COR-L47 (cell line): Measurements from ENCODE around the gene MARCHF7.
"Not testable (repeated sequence)": the region's sequence is repeated elsewhere in the genome, so short reads cannot be mapped to it uniquely, and the experiment has no call there.

Experiments
- DNase-seq: peaks from one replicate; lab custom pipeline; 2025; lab: John Stamatoyannopoulos, UW

The MARCHF7 gene, protein sequence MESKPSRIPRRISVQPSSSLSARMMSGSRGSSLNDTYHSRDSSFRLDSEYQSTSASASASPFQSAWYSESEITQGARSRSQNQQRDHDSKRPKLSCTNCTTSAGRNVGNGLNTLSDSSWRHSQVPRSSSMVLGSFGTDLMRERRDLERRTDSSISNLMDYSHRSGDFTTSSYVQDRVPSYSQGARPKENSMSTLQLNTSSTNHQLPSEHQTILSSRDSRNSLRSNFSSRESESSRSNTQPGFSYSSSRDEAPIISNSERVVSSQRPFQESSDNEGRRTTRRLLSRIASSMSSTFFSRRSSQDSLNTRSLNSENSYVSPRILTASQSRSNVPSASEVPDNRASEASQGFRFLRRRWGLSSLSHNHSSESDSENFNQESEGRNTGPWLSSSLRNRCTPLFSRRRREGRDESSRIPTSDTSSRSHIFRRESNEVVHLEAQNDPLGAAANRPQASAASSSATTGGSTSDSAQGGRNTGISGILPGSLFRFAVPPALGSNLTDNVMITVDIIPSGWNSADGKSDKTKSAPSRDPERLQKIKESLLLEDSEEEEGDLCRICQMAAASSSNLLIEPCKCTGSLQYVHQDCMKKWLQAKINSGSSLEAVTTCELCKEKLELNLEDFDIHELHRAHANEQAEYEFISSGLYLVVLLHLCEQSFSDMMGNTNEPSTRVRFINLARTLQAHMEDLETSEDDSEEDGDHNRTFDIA

DNA sequence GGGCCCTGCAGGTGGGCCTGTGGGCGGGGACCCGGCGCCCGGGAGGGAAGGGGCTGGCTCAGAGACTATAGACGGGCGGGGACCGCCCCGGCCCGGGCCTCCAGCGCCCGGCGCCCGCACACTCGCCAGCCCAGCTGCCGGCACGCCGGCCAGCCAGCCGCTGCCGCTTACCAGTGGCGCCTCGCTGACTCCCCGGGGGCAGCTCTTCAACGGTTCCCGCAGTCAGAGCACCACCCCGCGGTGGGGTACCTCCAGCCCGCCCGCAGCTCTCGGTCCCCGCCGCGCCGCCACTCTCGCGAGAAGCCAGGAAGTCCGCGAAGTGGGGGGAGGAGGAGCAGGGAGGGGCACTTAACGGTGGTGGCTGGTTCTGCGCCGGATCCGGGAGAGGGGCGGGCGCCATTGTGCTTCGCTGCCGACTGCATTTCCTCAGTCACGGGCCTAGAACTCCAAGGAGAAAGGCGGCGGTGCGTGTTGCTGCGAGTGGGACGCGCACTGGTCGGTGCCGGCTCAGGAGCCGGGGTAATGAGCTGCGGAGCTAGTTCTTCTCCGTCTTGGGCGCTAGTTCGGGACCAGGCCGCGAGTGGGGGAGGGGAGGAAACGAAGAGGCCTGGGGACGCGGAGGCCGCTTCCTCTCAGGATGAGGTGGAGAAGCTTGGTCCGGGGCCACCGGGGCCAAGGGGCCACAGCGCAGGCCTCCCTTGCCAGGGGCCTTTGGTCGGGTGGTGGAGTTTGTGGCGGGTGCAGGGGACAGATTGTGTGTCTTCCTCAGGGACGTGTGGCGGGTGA, at the start of gene MARCHF7:
Gene MARCHF7 (plus strand): TSS at position 364 of the 786 bp plus-strand sequence. CDS start 16,517 bp downstream, outside the sequence.
- peak; percentile 98 for DNase-seq

DNA sequence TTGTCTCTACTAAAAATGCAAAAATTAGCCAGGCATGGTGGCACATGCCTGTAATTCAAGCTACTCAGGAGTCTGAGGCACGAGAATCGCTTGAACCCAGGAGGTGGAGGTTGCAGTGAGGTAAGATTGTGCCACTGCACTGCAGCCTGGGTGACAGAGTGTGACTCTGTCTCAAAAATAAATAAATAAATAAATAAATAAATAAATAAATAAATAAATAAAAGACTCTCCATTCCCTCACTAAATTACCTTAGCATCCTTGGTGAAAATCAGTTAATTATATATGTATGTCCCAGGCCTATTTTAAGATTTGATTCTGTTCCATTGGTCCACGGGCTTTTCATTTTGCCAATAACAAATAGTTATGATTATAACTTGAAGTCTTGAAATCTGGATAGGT, 44.9 kb upstream of the MARCHF7 start:
- not testable (repeated sequence) for DNase-seq

DNA sequence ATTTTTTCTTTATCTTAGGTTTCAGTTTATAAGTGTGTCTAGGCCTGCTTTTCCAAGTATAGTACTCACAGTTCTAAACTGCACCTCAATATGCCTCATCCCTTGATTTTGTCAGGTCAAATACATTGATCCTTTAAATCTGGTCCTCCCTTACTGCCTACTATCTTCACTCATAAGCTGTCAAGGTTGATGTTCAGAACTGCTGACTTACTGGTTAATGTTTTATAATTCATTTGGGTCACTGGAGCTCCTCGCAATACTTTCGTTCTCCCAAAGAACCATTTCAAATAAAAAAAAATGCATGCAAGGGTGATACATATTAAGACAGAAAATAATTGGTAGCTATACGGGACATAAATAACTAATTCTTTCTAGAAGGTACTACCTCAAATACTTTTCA, 41.3 kb upstream of the MARCHF7 start:
- DNase-seq = no peak

DNA sequence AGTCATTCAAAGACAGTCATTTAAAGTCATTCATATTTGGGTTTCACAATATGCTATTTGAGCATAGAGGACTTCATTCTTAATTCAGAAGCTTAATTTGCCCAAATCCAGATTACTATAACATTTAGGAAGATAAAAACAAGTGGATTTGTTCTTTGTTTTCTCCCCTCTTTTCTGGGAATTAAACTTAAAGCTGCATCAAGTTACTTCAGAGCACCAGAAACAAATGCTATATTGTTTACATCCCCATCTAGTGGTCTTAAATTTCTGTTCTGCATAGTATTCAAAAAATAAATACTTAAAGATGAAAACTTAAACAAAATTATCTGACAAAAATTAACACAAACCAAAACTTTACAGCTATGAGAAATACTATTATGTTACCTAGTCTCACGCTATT, 34.7 kb upstream of the MARCHF7 start:
- DNase-seq = no peak

DNA sequence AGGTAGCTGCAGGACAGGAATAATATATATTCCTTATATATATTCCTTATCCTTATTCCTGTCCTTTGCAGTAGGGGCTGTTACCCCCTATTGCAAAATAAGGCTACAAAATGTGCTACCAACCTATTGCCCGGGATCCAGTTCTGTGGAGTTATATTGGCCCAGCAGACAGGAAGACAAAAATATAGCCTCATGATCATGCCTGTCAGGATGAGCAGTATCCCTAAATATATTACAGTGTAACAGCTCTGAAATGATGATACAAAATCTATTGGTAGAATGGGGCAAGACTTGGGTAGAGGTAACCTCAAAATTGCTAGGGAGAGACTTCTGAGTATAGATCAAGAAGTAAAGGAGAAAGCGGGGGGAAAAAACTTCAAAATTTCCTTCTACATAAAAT, 31.6 kb upstream of the MARCHF7 start:
- DNase-seq = no peak

DNA sequence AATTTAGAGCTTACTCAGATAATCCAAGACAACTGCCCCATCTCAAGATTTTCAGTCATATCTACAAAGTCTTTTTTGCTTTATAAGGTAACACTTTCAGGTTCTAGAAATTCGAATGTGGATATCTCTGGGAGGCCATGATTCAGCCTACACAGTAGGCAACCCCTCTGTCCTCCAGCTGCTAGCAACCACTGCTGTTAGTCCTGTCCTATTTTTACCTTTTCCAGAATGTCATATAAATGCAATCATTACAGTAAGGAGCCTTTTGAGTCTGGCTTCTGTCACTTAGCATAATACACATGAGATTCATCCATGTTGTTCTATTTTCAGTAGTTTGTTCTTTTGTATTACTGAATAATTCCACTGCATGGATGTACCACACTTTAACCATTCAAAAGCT, 28.5 kb upstream of the MARCHF7 start:
- no peak for DNase-seq

DNA sequence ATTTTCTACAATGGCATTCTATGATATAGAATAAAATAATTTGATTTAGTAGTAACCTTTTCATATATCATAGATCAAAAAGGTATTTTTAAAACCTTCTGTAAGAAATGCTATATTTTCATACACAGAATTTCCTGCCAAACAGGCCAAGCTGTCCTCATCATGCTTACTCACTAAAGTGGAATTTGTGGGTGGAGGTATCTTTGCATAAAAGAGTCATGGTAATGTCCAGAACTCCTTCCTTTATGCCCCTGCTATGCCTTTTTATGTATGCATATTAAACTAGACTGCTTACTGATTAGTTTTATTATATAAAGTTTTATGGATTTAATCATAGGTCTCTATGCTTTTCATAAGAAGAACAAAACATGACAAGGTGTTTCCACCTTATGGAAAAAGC, 27.5 kb upstream of the MARCHF7 start:
- DNase-seq = no peak

DNA sequence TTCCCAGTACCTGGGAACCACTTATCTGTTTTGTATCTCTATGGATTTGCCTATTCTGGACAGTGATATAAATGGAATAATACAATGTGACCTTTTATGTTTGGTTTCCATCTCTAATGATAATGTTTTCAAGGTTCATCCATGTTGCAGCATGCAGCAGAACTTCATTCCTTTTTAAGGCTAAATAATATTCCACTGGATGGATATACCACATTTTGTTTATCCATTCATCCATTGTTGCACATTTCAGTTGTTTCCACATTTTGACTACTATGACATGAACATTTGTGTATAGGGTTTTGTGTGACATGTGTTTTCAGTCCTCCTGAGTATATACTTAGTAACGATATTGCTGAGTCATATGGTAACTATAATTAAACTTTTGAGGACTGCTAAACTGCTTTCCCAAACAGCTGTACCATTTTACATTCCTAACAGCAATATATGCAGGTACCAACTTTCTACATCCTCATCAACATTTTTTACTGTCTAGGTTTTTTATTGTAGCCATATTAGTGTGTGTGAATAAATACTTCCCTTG, 17.7 kb upstream of the MARCHF7 start:
- DNase-seq = no peak

DNA sequence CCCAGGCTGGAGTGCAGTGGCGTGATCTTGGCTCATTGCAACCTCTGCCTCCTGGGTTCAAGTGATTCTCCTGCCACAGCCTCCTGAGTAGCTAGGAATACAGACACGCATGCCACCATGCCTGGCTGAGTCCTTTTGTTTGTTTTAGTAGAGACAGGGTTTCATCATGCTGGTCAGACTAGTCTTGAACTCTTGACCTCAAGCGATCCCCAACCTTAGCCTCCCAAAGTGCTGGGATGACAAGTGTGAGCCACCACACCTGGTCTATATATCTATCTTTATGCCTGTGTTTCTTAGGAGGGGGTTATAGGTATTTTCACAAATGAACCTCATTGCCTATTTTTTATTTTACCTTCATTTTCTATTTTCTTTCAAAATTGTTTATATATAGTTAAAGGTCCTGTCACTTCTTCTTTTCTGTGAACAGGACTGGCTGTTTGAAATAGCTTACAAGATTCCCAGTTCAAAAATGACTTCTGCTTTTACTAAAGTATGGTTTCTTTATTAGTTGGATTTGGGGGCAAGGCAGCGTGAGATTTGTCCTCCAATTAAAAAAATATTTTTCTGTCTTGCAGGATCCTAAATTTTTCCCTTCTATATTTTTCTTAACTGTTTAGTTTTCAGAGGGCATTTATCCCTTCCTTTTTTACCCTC, 16.4 kb upstream of the MARCHF7 start:
- no peak for DNase-seq

DNA sequence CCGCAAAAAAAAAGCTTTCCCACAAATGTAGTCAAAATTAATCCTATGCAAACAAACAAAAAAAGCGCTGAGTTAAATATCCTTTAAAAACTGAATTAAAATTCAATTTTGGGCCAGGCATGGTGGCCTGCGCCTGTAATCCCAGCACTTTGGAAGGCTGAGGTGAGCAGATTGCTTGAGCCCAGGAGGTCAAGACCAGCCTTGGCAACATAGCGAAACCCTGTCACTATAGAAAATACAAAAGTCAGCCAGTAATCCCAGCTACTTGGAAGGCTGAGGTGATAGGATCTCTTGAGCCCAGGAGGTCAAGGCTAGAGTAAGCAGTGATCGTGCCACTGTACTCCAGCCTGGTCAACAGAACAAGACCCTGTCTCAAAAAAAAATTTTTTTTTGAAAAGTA, 8.8 kb upstream of the MARCHF7 start:
- no peak for DNase-seq

DNA sequence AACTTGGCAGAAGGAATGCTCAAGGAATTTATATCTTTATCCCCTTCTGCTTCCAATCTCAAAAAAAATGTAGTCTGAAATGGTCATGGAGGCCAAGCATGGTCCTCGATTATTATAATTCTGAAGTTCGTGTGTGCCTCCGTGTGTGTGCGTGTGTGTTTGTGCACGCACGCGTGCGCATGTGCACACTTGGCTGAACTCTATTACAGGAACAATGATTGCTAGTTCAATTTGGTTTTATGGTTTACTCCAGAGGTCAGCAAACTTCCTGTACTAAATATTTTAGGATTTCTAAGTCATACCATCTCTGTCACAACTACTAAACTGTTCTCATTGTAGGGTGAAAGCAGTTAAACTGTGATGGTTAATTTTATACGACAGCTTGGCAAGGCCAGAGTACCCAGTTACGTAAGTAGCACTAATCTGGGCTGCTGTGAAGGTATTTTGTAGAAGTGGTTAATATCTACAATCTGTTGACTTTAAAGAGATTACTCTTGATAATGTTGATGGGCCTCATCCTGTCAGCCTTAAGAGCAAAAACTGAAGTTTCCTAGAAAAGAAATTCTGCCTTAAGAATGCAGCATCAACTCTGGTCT, 5.8 kb upstream of the MARCHF7 start:
- no peak for DNase-seq

DNA sequence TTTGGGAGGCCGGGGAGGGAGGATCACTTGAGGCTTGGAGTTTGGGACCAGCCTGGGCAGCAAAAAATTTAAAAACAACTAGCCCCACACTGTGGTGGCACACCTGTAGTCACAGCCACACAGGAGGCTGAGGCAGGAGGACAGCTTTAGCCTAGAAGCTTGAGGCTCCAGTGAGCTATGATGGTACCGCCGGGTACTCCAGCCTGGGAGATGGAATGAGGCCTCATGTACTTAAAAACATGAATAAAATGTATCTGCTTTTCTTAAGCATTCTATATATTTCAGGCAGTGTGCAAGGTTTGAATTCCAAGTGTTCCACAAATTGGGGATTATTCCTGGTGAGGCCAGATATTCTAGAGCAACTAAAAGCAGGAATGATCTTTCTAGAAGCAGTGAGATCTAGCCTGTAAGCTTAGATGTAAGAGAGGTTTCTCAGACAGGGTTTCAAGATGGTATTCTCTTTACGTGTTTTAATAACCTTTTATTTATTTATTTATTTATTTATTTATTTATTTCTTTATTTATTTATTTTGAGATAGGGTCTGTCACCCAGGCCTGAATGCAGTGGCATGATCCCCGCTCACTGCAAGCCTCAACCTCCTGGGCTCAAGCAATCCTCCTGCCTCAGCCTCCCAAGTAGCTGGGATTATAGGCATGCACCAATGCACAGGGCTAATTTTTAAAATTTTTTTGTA, 4.1 kb upstream of the MARCHF7 start:
- DNase-seq = no peak

DNA sequence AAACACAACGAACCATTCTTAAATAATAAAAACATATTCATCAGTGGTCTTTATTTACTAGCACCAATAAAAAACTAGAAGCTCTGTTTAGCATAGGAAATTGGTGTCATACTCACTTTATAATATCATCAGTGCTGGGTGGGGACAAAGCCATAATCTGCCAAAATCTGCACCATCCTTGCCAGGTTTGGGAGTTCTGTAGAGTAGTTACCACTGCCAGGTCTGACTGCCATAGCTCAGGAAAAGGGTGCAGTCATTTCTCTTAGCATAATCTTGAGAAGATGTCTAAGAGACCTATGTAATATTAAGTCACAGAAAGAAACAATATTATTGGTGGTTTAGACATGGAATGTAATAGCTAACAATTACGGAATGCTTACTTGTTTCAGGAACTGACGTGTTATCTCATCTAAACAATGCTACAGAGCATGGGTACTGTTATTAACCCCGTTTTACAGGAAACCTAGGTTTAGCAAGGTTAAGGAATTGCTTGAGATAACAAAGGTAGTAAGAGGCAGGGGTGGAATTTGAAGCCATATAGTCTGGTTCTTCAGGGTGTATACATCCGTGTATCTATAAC, 1.6 kb upstream of the MARCHF7 start:
- DNase-seq = no peak

DNA sequence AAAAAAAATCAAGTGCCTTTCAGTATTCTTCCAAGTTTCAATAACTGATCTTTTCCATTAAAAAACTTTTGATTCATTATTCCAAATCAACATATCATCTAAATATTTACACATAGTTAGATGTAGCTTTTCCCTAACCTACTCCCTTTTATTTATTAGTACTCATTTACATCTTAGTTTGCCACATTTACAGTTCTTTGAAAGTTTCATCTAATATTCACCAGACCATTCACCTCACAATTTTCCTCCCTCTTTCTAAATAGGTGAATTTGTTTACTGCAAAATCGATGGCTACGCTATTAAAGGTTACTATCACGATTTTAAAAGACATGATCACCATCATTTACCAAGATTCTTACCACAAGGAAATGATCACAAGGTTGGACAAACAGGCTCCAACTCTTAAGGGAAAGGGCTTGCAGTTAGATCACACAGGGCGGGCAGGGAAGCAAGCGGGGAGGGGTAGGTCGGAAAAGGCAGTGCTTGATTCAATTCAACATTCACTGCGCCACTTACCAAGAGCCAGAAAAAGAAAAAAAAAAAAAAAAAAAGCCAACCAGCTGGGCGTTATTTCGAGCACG, 654 bp upstream of the MARCHF7 start:
- no peak for DNase-seq

DNA sequence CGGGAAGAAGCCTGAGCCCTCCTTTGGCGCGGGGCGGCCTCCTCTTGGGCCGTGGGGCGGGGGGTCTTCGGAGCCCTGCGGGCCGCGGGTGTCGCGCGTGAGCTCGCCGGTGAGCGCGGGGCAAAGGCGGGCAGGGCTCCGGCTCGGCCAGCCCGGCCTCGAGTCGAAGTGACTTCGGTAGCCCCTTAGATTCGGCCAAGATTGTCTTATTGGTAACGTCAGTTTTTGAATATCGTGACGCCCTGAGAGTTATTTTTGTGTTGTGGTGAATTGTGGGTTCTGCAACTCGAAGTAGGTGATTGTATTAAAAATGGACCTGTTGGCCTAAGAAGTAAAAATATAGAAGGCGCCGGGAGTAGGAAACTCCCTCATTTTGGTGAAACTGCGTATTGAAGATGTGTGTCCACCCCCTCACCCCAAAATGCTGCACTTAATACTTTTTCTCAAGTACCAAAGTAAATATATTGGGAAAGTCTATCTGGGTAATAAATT, 669 bp downstream of the MARCHF7 start:
- DNase-seq = no peak

DNA sequence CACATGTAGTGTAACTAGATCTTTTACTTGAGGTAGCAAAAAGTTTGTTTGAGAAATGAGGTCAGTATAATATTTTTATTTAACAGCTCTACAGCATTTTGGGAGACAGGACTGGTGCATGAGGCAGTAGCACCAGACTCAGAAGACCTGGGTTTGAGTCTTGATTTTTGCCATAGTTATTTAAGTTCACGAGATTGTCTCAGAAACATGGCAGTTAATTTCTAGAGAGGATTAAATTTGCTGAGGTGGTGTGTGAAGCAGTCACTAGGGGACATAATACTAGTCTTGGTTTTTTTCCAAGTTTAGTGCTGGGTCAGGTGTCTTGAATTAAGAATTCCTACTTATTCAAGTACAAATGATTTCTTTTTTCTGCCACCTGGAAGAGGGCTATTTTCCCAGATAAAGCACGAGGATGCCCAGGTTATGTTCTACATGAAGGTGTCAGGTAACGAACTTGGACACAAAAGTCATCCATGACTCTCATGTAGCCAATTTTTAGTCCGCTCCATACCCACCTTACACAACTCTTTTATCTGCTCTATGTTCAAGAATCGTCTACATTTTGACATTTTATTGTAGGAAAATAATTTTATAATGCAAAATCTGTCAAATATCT, 1.4 kb downstream of the MARCHF7 start:
- DNase-seq = peak; percentile 14

DNA sequence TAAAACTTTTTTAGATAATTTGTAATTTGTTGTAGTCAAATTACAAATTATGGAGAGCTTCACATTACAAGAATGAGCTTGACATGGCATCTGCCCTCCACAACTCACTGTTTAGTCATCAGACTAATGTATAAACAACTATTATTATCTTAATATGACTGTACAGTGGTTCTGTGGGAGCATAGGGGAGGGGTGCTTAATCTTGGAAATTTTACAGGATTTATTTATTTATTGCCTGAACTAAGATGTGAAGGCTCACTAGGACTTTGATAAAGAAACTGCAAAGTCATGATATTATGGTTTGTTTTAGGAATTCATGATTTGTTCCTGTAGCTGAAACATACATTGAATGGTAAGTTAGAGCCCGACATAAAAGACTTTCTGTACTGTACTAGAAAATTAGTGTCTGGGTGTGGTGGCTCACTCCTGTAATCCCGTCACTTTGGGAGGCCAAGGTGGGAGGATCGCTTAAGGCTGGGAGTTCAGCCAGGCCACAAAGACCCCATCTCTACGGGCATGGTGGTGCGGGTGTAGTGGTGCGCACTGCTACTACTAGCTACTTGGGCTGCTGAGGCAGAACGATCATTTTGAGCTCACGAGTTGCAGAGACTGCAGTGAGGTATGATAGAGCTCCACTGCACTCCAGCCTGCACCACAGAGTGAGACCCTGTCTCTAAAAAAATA, 2.1 kb downstream of the MARCHF7 start:
- DNase-seq = no peak

DNA sequence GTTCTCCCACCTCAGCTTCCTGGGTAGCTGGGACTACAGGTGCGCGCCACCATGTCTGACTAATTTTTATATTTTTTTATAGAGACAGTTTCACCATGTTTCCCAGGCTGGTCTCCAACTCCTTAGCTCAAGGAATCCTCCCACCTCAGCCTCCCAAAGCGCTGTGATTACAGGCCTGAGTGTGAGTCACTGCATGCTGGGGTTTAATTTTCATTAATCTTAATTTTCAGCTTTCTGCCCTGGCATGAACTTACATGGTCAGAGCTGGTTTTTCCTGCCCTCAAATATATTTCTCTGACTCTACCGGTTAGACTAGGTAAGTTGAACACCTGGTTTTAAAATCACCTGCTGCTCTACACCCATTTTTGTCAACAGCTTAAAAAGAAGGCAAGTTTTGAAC, 3.1 kb downstream of the MARCHF7 start:
- no peak for DNase-seq

DNA sequence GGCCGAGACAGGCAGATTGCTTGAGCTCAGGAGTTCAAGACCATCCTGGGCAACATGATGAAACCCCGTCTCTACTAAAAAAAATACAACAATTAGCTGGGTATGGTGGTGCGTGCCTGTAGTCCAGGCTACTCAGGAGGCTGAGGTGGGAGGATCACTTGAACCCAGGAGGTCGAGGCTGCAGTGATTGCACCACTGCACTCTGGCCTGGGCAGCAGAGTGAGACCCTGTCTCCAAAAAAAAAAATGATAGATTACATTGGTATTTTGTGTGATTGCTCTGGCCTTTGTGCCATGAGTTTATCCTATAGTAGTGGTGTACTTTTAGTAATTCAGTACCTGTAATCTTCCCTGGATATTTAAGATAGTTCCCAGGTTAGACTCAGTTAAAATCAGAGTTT, 4.1 kb downstream of the MARCHF7 start:
- DNase-seq = not testable (repeated sequence)
